ENCODE results near the gene PRRX2.

DNA sequence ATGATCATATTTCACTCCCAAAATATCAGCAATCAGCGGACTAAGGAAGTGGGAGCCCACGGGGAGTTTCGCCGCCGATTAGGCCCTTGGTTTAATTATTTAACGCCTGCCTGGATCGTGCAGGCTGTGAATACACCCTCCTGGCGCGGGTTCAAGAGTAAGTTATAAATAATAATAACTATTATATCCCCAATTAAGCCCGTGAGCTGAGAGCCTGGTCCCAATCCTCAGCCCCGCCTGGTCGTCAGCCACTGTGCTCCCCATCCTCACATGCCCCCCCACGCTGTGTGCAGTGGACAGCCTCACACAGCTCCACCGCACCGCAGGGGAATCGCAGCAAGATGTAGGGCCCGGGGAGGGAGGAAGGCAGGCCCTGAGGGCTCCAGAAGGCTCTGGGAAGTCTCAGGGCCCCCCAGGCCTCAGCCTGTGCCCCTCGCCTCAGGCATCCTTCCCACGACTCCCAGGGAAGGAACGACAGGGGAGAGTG lies 10.8 kb upstream of the PRRX2 start:
- no peak for TF ChIP-seq EZH2 (IDR thresholded peaks at IDR 0.05; ENCODE audit: insufficient read depth, poor library complexity, severe bottlenecking)
- TF ChIP-seq EZH2phosphoT487 (IDR thresholded peaks at IDR 0.05; ENCODE audit: insufficient read depth, low read depth) = no peak
